ENCODE measurements around the gene MLLT1.

Gene MLLT1

DNA sequence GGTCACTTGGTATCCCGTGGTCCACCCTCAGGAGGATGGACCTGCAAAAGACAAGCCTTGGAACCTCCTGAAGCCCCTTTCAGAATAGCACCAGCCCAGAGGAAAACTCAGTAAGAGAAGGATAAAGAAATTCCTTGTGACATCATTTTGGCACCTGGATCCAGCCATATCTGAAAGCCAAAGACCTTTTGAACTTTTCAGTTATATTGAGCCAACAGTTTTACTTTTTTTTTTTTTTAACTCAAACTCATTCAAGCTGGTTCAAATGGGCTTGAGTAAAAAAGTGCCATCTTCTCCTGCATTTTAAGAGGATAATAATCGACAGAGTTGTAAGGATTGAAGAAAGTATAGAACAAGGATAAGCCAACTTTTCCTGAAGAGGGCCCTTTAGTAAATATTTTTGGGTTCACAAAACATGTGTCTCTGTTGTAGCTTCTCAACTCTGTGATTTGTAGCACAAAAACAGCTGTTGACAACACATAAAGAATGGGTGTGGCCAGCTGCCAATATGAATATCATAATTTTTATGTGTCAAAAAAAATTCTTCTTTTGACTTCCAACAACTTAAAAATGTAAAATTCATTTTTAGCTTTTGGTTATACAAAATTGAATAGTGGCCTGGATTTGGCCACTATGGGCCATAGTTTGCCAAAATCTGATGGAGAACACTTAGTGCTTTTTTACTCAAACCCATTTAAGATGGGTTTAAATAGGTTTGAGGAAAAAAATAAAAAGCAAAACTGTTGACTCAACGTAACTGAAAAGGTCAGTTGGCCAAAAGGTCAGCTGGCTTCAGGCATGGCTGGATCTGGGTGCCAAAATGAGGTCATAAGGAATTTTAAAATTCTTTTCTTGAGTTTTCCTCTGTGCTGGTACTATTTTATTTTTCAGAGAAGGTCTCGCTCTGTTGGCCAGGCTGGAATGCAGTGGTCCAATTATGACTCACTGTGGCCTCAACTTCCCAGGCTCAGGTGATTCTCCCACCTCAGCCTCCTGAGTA, 93.6 kb downstream of the MLLT1 start:
- Histone ChIP-seq H3K79me2 (ENCODE audit: low read length) (no peaks in the 10 kb centered on the region), H3K4me3 (ENCODE audit: low read length) (no peak overlapping the region), H3K9ac (ENCODE audit: low read length) (no peak overlapping the region), H3K9me3 (ENCODE audit: insufficient read depth, low read length) (no peaks in the 10 kb centered on the region), H3K4me1 (ENCODE audit: low read length) (peaks cover 8% of the 10 kb centered on the region), H3K27me3 (ENCODE audit: low read depth, low read length) (peaks cover 14% of the 10 kb centered on the region), H3K4me2 (ENCODE audit: low read length) (no peak overlapping the region), H2AFZ (ENCODE audit: low read depth, low read length) (no peak overlapping the region), H3K36me3 (replicated peaks; ENCODE audit: low read depth, low read length) (peaks cover 2% of the 10 kb centered on the region), H3K27ac (ENCODE audit: low read length) (no peak overlapping the region), H4K20me1 (ENCODE audit: insufficient read depth, low read length) (no peaks in the 10 kb centered on the region)
- no peak for TF ChIP-seq CTCF (IDR thresholded peaks at IDR 0.05; ENCODE audit: low read depth, low read length)
- TF ChIP-seq EZH2phosphoT487 (IDR thresholded peaks at IDR 0.05; ENCODE audit: low read depth) = no peak

DNA sequence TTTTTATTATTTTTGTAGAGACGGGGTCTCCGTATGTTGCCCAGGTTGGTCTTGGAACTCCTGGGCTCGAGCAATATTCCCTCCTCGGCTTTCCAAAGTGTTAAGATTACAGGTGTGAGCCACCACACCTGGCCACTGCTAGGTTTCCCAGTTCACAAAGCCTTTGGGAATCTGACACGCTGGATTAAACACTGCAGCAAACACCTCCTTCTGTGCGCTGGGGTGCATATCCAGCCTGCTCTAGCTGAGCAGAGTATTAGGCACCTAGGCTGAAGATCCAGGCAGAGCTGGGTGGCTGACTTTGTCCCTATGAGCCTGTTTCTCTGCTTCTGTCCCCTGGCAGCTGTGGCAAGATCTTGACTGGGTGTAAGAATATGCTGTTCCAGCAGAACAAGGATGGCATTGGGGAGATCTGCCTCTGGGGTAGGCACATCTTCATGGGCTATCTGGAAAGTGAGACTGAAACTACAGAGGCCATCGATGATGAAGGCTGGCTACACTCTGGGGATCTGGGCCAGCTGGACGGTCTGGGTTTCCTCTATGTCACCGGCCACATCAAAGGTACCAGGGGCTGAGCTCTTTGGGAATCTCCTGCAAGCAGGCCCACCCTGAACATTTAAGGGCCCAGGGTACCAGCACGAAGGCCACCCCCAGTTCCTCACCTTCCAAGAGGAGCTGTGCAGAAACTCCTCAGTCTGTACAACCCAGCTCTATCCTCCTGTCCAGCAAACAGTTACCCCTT, 94.5 kb downstream of the MLLT1 start:
- Histone ChIP-seq H3K79me2 (ENCODE audit: low read length) (no peaks in the 10 kb centered on the region), H3K27me3 (ENCODE audit: low read depth, low read length) (peaks cover 14% of the 10 kb centered on the region), H3K4me2 (ENCODE audit: low read length) (no peak overlapping the region), H3K4me1 (ENCODE audit: low read length) (peaks cover 8% of the 10 kb centered on the region), H3K27ac (ENCODE audit: low read length) (no peak overlapping the region), H3K4me3 (ENCODE audit: low read length) (no peak overlapping the region), H4K20me1 (ENCODE audit: insufficient read depth, low read length) (no peaks in the 10 kb centered on the region), H3K9ac (ENCODE audit: low read length) (no peak overlapping the region), H2AFZ (ENCODE audit: low read depth, low read length) (no peak overlapping the region), H3K9me3 (ENCODE audit: insufficient read depth, low read length) (no peaks in the 10 kb centered on the region), H3K36me3 (replicated peaks; ENCODE audit: low read depth, low read length) (no peaks in the 10 kb centered on the region)
- no peak for TF ChIP-seq CTCF (IDR thresholded peaks at IDR 0.05; ENCODE audit: low read depth, low read length)

GRCh38 chr19:6181119-6181518, 98.7 kb downstream of the MLLT1 start:
- H3K27me3 ChIP-seq (ENCODE audit: low read depth, low read length) = peaks cover 14% of the 10 kb centered on the region
- H3K27ac ChIP-seq (ENCODE audit: low read length) = no peak overlapping the region
- no peaks in the 10 kb centered on the region for H3K79me2 ChIP-seq (ENCODE audit: low read length)
- H4K20me1 ChIP-seq (ENCODE audit: insufficient read depth, low read length) = no peaks in the 10 kb centered on the region
- no peaks in the 10 kb centered on the region for H3K36me3 ChIP-seq (replicated peaks; ENCODE audit: low read depth, low read length)
- peaks cover 8% of the 10 kb centered on the region for H3K4me1 ChIP-seq (ENCODE audit: low read length)
- H3K9ac ChIP-seq (ENCODE audit: low read length) = no peak overlapping the region
- H3K9me3 ChIP-seq (ENCODE audit: insufficient read depth, low read length) = no peaks in the 10 kb centered on the region
- no peak overlapping the region for H3K4me2 ChIP-seq (ENCODE audit: low read length)
- no peak for TF ChIP-seq CTCF (IDR thresholded peaks at IDR 0.05; ENCODE audit: low read depth, low read length)
- no peak for TF ChIP-seq EZH2phosphoT487 (IDR thresholded peaks at IDR 0.05; ENCODE audit: low read depth)
- no peak overlapping the region for H3K4me3 ChIP-seq (ENCODE audit: low read length)
- no peak overlapping the region for H2AFZ ChIP-seq (ENCODE audit: low read depth, low read length)

DNA sequence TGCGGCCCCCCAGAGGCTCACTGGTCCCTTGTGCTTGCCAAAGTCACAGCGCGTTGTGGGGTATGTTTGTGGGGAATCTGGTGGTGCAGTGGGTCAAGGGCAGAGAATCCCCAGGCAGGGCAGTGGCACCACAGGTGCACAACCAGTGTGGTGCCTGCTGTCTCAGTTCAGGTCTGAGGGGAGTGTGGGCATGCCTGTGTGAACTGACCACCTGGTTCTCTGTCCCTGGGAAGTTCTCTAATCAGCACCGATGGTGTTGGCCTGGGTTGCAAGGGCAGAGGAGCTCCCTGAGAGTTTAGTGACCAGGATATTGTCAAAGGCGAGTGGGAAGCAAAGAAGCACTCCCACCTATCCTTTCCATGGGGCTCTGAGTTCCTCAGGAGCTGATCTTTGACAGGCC, 106.6 kb downstream of the MLLT1 start:
- H3K4me2 ChIP-seq (ENCODE audit: low read length) = no peak overlapping the region
- no peak overlapping the region for H3K27ac ChIP-seq (ENCODE audit: low read length)
- TF ChIP-seq EZH2phosphoT487 (IDR thresholded peaks at IDR 0.05; ENCODE audit: low read depth) = no peak
- no peak for TF ChIP-seq CTCF (IDR thresholded peaks at IDR 0.05; ENCODE audit: low read depth, low read length)
- no peaks in the 10 kb centered on the region for H4K20me1 ChIP-seq (ENCODE audit: insufficient read depth, low read length)
- peaks cover 19% of the 10 kb centered on the region for H3K27me3 ChIP-seq (ENCODE audit: low read depth, low read length)
- no peak overlapping the region for H2AFZ ChIP-seq (ENCODE audit: low read depth, low read length)
- H3K79me2 ChIP-seq (ENCODE audit: low read length) = no peaks in the 10 kb centered on the region
- H3K4me1 ChIP-seq (ENCODE audit: low read length) = no peaks in the 10 kb centered on the region
- H3K4me3 ChIP-seq (ENCODE audit: low read length) = no peak overlapping the region
- H3K9me3 ChIP-seq (ENCODE audit: insufficient read depth, low read length) = no peaks in the 10 kb centered on the region
- no peak overlapping the region for H3K9ac ChIP-seq (ENCODE audit: low read length)
- H3K36me3 ChIP-seq (replicated peaks; ENCODE audit: low read depth, low read length) = no peaks in the 10 kb centered on the region
